ENCODE data around the gene RNU1-4.
"Not testable (repeated sequence)": the region's sequence is repeated elsewhere in the genome, so short reads cannot be mapped to it uniquely, and the experiment has no call there.

RNU1-4 gene

GRCh38 chr1:16707130-16708093, 32.9 kb upstream of the RNU1-4 start:
- not testable (repeated sequence) for H3K4me3 ChIP-seq (ENCODE audit: low read length); DNase-seq (ENCODE audit: low read depth)

- not testable (repeated sequence) for DNase-seq (ENCODE audit: low read depth); H3K4me3 ChIP-seq (ENCODE audit: low read length)
Measured at GRCh38 chr1:16708704-16709103, 31.6 kb upstream of the RNU1-4 start.

GRCh38 chr1:16709659-16710087, 30.6 kb upstream of the RNU1-4 start:
- TF ChIP-seq CTCF (IDR thresholded peaks at IDR 0.05; ENCODE audit: insufficient read depth, low read depth, low read length, missing control alignments), result peak; percentile 55
- DNase-seq (ENCODE audit: low read depth), result peak; percentile 36
- not testable (repeated sequence) for H3K4me3 ChIP-seq (ENCODE audit: low read length)

- H3K4me3 ChIP-seq (ENCODE audit: low read length); DNase-seq (ENCODE audit: low read depth): not testable (repeated sequence)
Measured at GRCh38 chr1:16710618-16711017, 29.7 kb upstream of the RNU1-4 start.

- DNase-seq (ENCODE audit: low read depth); H3K4me3 ChIP-seq (ENCODE audit: low read length): not testable (repeated sequence)
Measured at GRCh38 chr1:16712131-16712530, 28.2 kb upstream of the RNU1-4 start.

GRCh38 chr1:16712582-16712981, 27.7 kb upstream of the RNU1-4 start:
- not testable (repeated sequence) for H3K4me3 ChIP-seq (ENCODE audit: low read length); DNase-seq (ENCODE audit: low read depth)

- DNase-seq (ENCODE audit: low read depth), result not testable (repeated sequence)
Measured at GRCh38 chr1:16712984-16713383, 27.3 kb upstream of the RNU1-4 start.

GRCh38 chr1:16713480-16713879, 26.8 kb upstream of the RNU1-4 start:
- not testable (repeated sequence) for H3K4me3 ChIP-seq (ENCODE audit: low read length); DNase-seq (ENCODE audit: low read depth)

More at GRCh38 chr1:16712984-16713383, 27.3 kb upstream of the RNU1-4 start:
- H3K4me3 ChIP-seq (ENCODE audit: low read length), result not testable (repeated sequence)

GRCh38 chr1:16716691-16717335, 23.5 kb upstream of the RNU1-4 start:
- no peak overlapping the region for H3K4me3 ChIP-seq (ENCODE audit: low read length)
- no peak for TF ChIP-seq CTCF (IDR thresholded peaks at IDR 0.05; ENCODE audit: insufficient read depth, low read depth, low read length, missing control alignments)
- DNase-seq (ENCODE audit: low read depth), result peak; percentile 20

GRCh38 chr1:16717336-16718098, 22.8 kb upstream of the RNU1-4 start:
- no peak for TF ChIP-seq CTCF (IDR thresholded peaks at IDR 0.05; ENCODE audit: insufficient read depth, low read depth, low read length, missing control alignments)
- peak; percentile 20 for DNase-seq (ENCODE audit: low read depth)
- H3K4me3 ChIP-seq (ENCODE audit: low read length), result no peak overlapping the region

- H3K4me3 ChIP-seq (ENCODE audit: low read length); DNase-seq (ENCODE audit: low read depth): not testable (repeated sequence)
Measured at GRCh38 chr1:16718099-16718907, 22.0 kb upstream of the RNU1-4 start.

Measured in epithelial cell of esophagus (primary cell).